Transverse colon (tissue), 4 donors: ENCODE measurements around the gene CCL2. TPM values are rescaled to one million over a fixed set of nuclear protein-coding genes. Genes with fewer than 3 reads are reported as not detected.

Experiments
- DNase-seq: peaks from one replicate; pipeline ENCODE4 v3.0.0-alpha.2; 2019
- H3K27ac ChIP-seq, 4 donors: fragments of 200-600 bp; sonication (generic); 2 replicates each; pipeline ENCODE4 v1.5.1; 2016 to 2018; ENCODE audit warnings: inconsistent platforms in 4 of 4
- H3K27me3 ChIP-seq: fragments of 200-600 bp; sonication (generic); 2 replicates; pipeline ENCODE4 v1.5.1; 2017; ENCODE audit warnings: inconsistent platforms
- H3K36me3 ChIP-seq, 4 donors: fragments of 200-600 bp; sonication (generic); 2 replicates each; pipeline ENCODE4 v1.5.1; 2017 to 2019; ENCODE audit warnings: inconsistent platforms in 4 of 4
- H3K4me1 ChIP-seq, 4 donors: fragments of 200-600 bp; sonication (generic); 2 replicates each; pipeline ENCODE4 v1.5.1; 2017 to 2020; ENCODE audit warnings: inconsistent platforms in 4 of 4
- H3K4me3 ChIP-seq, 4 donors: fragments of 200-600 bp; sonication (generic); 1 replicate in 1 of 4; 2 replicates in 3 of 4; pipeline versions ENCODE4 v1.5.1 to v1.6.1; 2017 to 2019; ENCODE audit warnings: inconsistent platforms in 4 of 4
- H3K9me3 ChIP-seq, 2 donors: fragments of 200-600 bp; sonication (generic); 2 replicates each; pipeline ENCODE4 v1.5.1; 2017 to 2019; ENCODE audit warnings: inconsistent platforms in 2 of 2
- CTCF ChIP-seq, 5 experiments: fragments of 200-600 bp in 3 of 5; fragments of 450-650 bp in 2 of 5; sonication (generic) in 3 of 5; IDR thresholded peaks; 1 replicate in 2 of 5; 2 replicates in 3 of 5; pipeline ENCODE4 v1.5.1; 2016 to 2017; ENCODE audit warnings: antibody characterized with exemption in 5 of 5, inconsistent platforms in 3 of 5, mild to moderate bottlenecking in 2 of 5, moderate library complexity in 1 of 5
- EP300 ChIP-seq: sonication (generic); formaldehyde crosslinking; IDR thresholded peaks from one replicate; pipeline ENCODE4 v1.6.1; 2017; ENCODE audit warnings: antibody characterized with exemption, low read depth
- POLR2A ChIP-seq: fragments of 450-650 bp; IDR thresholded peaks from one replicate; pipeline ENCODE4 v1.6.1; 2016; ENCODE audit warnings: antibody characterized with exemption, mild to moderate bottlenecking, moderate library complexity
- POLR2AphosphoS5 ChIP-seq, 3 donors: sonication (generic); formaldehyde crosslinking; IDR thresholded peaks; one replicate each; pipeline ENCODE4 v1.6.1; 2016; ENCODE audit warnings: antibody characterized with exemption in 3 of 3
- WGBS, 2 donors: methylation state at CpG; one replicate each; pipeline ENCODE4 v1.1.5; 2018; ENCODE audit warnings: low coverage in 1 of 2; 5-methylcytosine and 5-hydroxymethylcytosine counted together
- in situ Hi-C, 4 donors: fragments of 200-750 bp; cut with MboI; loops; one replicate each; pipeline versions ENCODE4 v1.15.0 to v1.15.1; 2017; ENCODE audit warnings: low sequenced_read_pairs in 3 of 4, low pct_ligation_motif_present in 1 of 4, low pct_unique_long_range_greater_than_20kb in 1 of 4
- intact Hi-C: fragments of 100-400 bp; cut with DNase I; formaldehyde crosslinking; loops from one replicate; pipeline ENCODE4 v1.15.1; 2023; ENCODE audit warnings: low total_unique reads
- total RNA-seq, 4 donors: library from RNA; depleted of rRNA; stranded (reverse); fragments of >200 nt; gene quantifications; one replicate each; pipeline ENCODE4 v1.1.0, GENCODE V29; 2016

CCL2 gene
- total RNA-seq, 4 donors from 2014 or later = 9.1 to 147 (median 77.6) TPM

GRCh38 chr17:34234616-34235015 is 20.5 kb upstream of the CCL2 start:
- Histone ChIP-seq H3K27ac (peak overlapping the region; percentile 17 to 49 (median 38)), H3K9me3 (peaks cover 4% of the 10 kb centered on the region in 2 donors), H3K4me3 (no peak overlapping the region), H3K27me3 (no peaks in the 10 kb centered on the region), H3K36me3 (no peaks in the 10 kb centered on the region), H3K4me1 (peaks cover 0 to 28% (median 13%) of the 10 kb centered on the region in 4 donors)
- WGBS, 2 donors = 85% methylated on average over 3 of the region's 3 CpGs; no CpG with 5 or more reads in 1 of the 2 donors
- TF ChIP-seq CTCF (IDR thresholded peaks at IDR 0.05) (no peak), POLR2AphosphoS5 (IDR thresholded peaks at IDR 0.05) (no peak), POLR2A (no peak), EP300 (no peak)
- intact Hi-C loops = no loop called here
- DNase-seq = no peak
- in situ Hi-C loops = no loop called here

- 20 to 43% methylated on average over 1 to 6 of the region's 6 CpGs for WGBS, 2 donors
- Histone ChIP-seq H3K9me3 (peaks cover 0 to 1% of the 10 kb centered on the region in 2 donors), H3K27ac (peak overlapping the region; percentile 17 to 49 (median 38)), H3K4me3 (no peak overlapping the region), H3K4me1 (peaks cover 0 to 30% (median 13%) of the 10 kb centered on the region in 4 donors), H3K27me3 (no peaks in the 10 kb centered on the region), H3K36me3 (no peaks in the 10 kb centered on the region)
- no peak for TF ChIP-seq POLR2AphosphoS5 (IDR thresholded peaks at IDR 0.05)
- TF ChIP-seq EP300 = no peak
- no peak for TF ChIP-seq CTCF (IDR thresholded peaks at IDR 0.05)
- TF ChIP-seq POLR2A = no peak
- intact Hi-C loops = no loop called here
- peak; percentile 24 for DNase-seq
- in situ Hi-C loops = no loop called here
Observed at GRCh38 chr17:34235389-34236028, 19.6 kb upstream of the CCL2 start.

GRCh38 chr17:34236281-34236892 is 18.7 kb upstream of the CCL2 start:
- H3K4me1 ChIP-seq = peaks cover 0 to 37% (median 13%) of the 10 kb centered on the region in 4 donors
- H3K9me3 ChIP-seq = no peaks in the 10 kb centered on the region
- TF ChIP-seq EP300 = no peak
- no peaks in the 10 kb centered on the region for H3K27me3 ChIP-seq
- no peaks in the 10 kb centered on the region for H3K36me3 ChIP-seq
- intact Hi-C loops (no loop called here), in situ Hi-C loops (no loop called here)
- peak overlapping the region; percentile 17 to 49 (median 38) for H3K27ac ChIP-seq
- no peak for DNase-seq
- WGBS, 2 donors = 33 to 64% methylated on average over 1 to 6 of the region's 6 CpGs
- H3K4me3 ChIP-seq = no peak overlapping the region

GRCh38 chr17:34237458-34237857 is 17.6 kb upstream of the CCL2 start:
- intact Hi-C loops (no loop called here), in situ Hi-C loops (no loop called here)
- no peak overlapping the region for H3K4me3 ChIP-seq
- peaks cover 0 to 46% (median 13%) of the 10 kb centered on the region in 4 donors for H3K4me1 ChIP-seq
- H3K36me3 ChIP-seq = no peaks in the 10 kb centered on the region
- WGBS, 2 donors = 83 to 84% methylated on average over 1 to 3 of the region's 3 CpGs
- TF ChIP-seq POLR2AphosphoS5 (IDR thresholded peaks at IDR 0.05) = no peak
- no peak for TF ChIP-seq CTCF (IDR thresholded peaks at IDR 0.05)
- no peak for TF ChIP-seq EP300
- TF ChIP-seq POLR2A = no peak
- H3K27me3 ChIP-seq = no peaks in the 10 kb centered on the region
- no peaks in the 10 kb centered on the region for H3K9me3 ChIP-seq
- DNase-seq = no peak
- no peak overlapping the region for H3K27ac ChIP-seq
